Measurements from ENCODE around the gene TIMM17A.
"Not testable (repeated sequence)": the region's sequence is repeated elsewhere in the genome, so short reads cannot be mapped to it uniquely, and the experiment has no call there.

The TIMM17A gene

DNA sequence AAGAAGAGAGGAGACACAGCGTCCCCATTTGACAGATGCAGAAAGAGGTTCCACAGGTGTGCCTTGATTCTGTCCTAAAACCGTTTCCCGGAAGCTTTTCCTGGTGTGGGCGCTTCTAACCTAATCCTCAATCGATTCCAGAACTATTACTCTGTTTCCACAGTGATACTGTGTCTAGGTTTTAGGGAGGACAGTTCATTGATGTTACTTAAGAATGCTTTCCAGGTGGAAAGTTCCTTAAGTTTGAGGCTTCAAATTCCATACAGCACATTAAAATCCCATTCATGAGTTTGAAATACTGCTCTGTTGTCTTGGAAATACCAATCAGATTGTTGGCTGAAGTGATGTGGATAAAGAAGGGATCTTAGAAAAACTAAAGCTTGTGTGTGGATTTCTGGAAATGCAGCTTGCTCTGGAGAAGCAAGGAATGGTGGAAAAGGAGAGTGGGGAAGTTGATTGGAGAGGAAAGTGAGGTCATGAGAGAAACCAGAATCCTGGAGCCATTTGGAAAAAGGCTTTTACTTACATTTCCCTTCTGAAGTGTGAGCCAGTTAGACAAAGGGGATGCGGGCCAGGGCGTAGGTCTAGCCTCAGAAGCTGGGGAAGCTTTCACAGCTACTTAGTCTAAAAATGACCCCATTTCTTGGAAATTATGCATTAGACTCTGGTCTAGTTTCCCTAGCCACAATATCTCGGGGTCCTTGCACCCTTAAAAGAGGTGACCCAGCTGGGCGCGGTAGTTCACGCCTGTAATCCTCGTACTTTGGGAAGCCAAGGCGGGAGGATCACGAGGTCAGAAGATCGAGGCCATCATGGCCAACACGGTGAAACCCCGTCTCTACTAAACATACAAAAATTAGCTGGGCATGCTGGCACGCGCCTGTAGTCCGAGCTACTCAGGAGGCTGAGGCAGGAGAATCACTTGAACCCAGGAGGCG is 61.8 kb downstream of the TIMM17A start:
- no peak for DNase-seq

DNA sequence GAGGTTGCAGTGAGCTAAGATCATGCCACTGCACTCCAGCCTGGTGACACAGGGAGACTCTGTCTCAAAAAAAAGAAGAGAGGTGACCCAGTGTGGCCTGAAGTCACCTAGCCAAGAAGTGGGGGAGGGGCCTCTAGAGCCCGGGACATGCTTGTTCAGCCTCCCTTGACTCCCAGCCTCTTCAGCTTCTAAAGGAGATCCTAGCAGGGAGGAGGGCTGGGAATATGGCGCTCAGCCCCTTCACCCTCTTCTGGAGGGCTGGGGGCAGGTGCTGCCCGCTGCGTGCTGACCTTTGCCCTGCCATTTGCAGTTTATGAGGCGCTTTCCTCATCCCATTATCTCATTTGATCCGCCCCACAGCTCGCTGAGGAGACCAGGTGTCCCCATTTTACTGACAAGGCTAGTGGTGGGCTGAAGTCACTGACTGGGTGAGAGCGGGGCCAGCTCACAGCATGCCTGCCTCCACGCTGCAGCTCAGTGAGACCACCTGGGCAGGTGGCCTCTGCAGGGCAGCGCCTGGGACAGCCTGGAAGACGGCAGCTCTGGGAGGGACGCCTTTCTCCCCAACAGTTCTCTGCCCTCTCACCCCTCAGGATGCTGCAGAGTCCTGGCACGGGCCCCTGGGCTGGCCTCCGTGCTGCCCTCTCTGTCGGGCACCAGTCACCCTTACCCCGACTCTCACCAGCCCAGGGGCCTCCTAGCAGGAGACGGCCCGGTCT is 62.6 kb downstream of the TIMM17A start:
- no peak for DNase-seq

DNA sequence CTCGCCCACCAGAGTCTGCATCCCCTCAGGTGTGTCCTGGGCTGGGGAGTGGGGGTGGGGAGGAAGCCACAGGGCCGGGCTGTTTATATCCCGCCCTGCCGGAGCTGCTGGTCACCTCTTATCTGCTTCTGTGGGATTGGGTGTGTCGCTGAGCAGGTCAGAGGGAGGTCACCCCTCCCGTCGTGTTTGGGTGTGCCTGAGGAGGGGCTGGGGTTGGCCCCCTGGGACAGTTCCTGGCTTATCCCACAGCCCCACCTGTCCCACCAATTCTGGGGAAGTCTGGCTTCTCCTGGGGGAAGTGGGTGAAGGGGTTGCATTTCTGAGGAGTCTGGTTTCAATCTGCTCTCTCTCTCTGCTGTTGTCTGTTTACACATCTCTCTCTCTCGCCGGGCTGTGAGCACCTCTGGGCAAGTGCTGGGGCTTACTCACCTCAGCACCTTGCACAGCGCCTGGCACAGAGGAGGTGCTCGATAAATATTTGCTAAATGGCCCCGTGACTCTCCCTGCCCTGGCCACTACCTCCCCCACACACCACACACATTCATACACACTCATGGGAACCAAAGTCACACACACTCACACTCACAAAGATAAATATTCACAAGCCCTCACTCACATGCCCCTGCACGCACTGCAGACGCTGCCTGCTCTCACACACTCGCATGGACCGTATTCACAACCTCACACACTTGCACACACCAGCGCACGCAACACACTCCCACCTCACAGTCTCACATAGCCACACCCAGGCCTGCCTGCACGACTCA is 63.3 kb downstream of the TIMM17A start:
- DNase-seq, result no peak

- not testable (repeated sequence) for DNase-seq
Measured at GRCh38 chr1:202019235-202019558, 63.9 kb downstream of the TIMM17A start.

All from activated naive CD4-positive, alpha-beta T cell (primary cell).